ENCODE data around the gene ERC2.

The ERC2 gene

DNA sequence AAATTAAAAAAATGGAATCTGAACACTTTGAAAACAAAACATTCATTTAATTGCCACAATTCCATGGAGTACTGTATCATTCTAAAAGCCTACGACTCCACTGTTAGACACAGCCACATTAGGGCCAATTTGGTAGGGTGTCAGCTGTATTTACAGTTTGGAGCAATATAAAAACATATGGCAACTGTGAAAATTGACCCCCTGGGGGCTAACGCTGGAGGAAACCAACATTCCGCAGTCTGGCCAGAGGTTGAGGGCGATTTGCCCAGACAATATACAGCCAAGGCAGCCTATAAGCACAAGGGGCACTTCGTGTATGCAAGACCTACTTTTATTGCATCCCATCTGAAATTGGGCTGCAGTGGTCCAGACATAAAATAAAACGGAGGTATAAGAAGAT lies 504.7 kb downstream of the ERC2 start:
- no peak for TF ChIP-seq ZFX (IDR thresholded peaks at IDR 0.05; ENCODE audit: borderline replicate concordance)
- TF ChIP-seq, protein P1, sequence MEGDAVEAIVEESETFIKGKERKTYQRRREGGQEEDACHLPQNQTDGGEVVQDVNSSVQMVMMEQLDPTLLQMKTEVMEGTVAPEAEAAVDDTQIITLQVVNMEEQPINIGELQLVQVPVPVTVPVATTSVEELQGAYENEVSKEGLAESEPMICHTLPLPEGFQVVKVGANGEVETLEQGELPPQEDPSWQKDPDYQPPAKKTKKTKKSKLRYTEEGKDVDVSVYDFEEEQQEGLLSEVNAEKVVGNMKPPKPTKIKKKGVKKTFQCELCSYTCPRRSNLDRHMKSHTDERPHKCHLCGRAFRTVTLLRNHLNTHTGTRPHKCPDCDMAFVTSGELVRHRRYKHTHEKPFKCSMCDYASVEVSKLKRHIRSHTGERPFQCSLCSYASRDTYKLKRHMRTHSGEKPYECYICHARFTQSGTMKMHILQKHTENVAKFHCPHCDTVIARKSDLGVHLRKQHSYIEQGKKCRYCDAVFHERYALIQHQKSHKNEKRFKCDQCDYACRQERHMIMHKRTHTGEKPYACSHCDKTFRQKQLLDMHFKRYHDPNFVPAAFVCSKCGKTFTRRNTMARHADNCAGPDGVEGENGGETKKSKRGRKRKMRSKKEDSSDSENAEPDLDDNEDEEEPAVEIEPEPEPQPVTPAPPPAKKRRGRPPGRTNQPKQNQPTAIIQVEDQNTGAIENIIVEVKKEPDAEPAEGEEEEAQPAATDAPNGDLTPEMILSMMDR (IDR thresholded peaks at IDR 0.05) = no peak
- no peak overlapping the region for H3K27ac ChIP-seq

DNA sequence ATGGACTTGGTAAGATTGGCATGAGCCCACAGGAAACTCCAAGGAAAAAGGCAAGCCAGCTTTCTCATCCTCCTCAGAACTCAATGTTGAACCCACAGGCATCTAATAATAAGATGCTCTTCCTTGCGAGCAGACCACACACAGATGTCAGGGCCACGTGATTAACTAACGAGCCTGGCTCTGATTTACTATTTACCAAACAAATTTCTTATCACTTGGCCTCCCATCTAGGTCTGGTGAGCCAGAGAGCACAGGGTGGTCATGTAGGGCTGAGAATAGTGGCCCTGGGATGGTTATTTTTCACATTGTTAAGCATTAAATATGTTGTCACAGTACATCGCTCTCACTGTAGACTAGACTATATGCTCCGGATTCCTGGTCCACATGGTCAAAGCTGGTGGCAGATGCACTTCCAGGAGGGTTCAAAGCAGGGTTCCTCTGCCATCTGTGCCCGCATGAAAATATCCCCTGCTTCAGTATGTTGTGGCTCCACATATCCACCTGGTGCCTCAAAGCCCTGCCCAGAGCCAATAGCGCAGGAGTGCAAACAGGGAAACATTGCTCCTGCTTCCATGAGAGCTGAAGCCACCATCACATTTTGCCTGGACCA lies 508.7 kb downstream of the ERC2 start:
- H3K27ac ChIP-seq = no peak overlapping the region
- TF ChIP-seq, protein P1 (IDR thresholded peaks at IDR 0.05) = no peak
- TF ChIP-seq ZFX (IDR thresholded peaks at IDR 0.05; ENCODE audit: borderline replicate concordance) = no peak

DNA sequence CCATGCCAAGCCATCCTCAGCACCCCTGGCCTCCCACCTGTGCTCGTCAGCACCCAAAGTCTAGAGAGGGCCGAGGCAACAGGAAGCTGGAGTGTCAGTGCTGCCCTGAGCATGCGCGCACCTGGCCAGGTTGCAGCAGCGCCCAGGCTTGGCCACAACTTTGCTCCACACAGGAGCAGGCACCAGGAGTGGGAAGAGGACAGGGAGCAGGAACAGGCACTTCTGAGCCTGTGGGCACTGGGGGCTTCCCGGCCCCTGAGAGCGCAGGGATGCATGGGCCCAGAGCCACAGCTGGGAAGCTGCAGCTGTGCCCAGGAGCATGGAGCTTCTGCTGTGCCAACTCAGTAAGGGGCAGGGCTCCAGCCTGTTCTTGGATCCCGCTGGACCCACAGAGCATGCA lies 509.7 kb downstream of the ERC2 start:
- TF ChIP-seq ZFX (IDR thresholded peaks at IDR 0.05; ENCODE audit: borderline replicate concordance) = no peak
- TF ChIP-seq, protein P1 (IDR thresholded peaks at IDR 0.05) = no peak
- no peak overlapping the region for H3K27ac ChIP-seq

DNA sequence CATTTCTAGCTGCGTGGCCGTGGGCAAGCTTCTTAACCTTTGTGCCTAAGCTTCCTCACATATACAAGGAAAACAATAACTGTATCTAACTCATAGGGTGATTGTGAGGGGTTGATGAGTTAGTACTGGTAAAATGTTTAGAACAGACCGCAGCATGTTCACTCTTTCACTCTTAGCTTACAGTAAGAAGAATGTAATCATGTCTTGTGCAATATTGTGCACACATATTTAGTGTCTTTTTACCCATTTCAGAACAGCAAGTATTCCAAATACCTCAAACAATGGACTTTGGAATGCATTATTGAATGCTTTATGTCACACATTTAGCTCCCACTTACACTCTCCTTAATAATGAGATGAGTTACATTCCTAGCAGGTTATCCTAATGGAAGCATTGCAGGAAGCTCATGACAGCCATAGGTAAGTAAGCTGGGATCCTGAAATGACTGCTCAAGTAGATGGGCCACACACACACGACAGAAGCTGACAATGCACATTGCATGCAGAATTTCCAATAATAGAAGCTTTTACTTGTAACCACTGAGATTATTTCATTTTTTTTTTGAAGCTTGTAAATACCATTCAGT lies 512.3 kb downstream of the ERC2 start:
- H3K27ac ChIP-seq = no peak overlapping the region
- TF ChIP-seq, protein P1 (IDR thresholded peaks at IDR 0.05) = no peak
- TF ChIP-seq ZFX (IDR thresholded peaks at IDR 0.05; ENCODE audit: borderline replicate concordance) = no peak

DNA sequence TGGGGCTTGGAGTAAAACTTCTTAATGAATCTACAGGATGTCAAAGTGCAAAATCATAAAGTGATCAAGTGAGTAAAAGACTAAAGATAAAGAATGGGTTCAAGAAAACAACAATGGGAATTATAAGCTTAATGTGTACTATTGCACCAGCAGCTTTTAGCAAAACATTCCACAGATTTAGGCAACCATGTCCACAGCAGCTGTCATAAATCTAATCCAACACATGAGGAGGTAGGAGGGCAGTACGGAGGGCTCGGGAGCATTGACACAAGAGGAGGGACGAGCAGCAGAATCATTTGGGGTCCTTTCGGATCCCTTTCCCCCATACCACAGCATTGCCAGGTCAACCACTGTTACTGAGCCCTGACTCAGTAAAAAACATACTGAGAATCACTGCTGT lies 516.9 kb downstream of the ERC2 start:
- TF ChIP-seq, protein P1 (IDR thresholded peaks at IDR 0.05) = no peak
- H3K27ac ChIP-seq = no peak overlapping the region

DNA sequence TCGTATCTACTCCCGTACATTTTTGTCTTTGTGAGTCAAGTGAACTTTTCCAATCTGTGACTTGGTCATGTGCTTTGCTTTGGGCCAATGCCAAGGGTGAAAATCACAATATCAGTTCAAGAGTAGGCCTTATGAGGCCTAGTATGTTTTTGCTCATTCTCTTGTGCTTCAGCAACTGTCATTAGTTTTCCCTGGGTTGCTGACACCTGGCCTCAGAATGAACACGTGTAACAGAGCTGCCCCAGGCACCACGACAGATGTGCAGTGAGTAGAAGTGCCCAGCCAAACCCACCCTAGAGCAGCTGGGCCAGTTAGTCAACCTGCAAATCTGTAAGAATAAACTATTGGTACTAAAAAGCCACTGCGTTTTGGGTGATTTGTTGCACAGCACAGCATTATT lies 520.9 kb downstream of the ERC2 start:
- H3K27ac ChIP-seq = no peak overlapping the region
- TF ChIP-seq ZFX (IDR thresholded peaks at IDR 0.05; ENCODE audit: borderline replicate concordance) = no peak
- TF ChIP-seq, protein P1 (IDR thresholded peaks at IDR 0.05) = no peak

DNA sequence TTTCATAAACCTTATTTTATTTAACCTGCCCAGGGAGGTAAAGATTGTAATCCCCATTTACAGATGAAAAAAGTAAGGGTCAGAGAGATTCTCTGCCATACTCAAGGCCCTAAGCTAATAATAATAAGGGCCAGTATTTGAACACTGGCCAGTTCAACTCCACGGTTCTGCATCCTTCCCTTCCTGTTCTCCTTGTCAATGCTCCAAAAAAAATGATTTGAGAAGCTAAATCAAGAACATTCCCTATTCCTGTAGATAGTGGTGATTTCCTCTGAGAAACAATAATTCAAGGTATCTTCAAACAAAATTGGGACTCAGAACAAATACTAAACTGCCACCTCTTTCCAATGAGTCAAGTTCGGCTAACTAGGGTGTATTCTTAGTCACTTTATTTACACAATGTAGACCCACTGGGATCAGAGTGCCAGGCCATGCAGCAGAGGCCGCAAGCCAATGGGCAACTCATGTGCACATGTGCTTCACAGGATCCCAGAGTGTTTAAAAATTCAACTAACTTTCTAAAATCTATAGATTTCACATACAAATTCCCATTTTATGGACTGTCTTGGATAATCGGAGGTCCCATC lies 521.6 kb downstream of the ERC2 start:
- no peak overlapping the region for H3K27ac ChIP-seq
- TF ChIP-seq, protein P1 (IDR thresholded peaks at IDR 0.05) = no peak
- no peak for TF ChIP-seq ZFX (IDR thresholded peaks at IDR 0.05; ENCODE audit: borderline replicate concordance)

Measured in 22Rv1 (cell line).